Upper lobe of left lung (tissue), 6 donors: ENCODE measurements around the gene SERPINH1. TPM values are rescaled to one million over a fixed set of nuclear protein-coding genes. Genes with fewer than 3 reads are reported as not detected.

ENCODE experiments used
- ATAC-seq, 2 donors: fragments of 200-7000 bp; cut with Tn5 transposase; one replicate each; pipeline ENCODE4 v1.9.1; 2022; ENCODE audit warnings: mild to moderate bottlenecking in 2 of 2, moderate library complexity in 2 of 2; ENCODE audit not compliant: low FRiP score in 2 of 2
- DNase-seq, 2 donors: peaks; one replicate each; pipeline ENCODE4 v3.0.0-alpha.2; 2019 to 2020
- H3K27ac ChIP-seq, 4 donors: fragments of 200-600 bp; sonication (generic); one replicate each; pipeline ENCODE4 v1.5.1; 2016 to 2019
- H3K27me3 ChIP-seq, 4 donors: fragments of 200-600 bp; sonication (generic); one replicate each; pipeline ENCODE4 v1.5.1; 2017 to 2019
- H3K36me3 ChIP-seq, 4 donors: fragments of 200-600 bp; sonication (generic); one replicate each; pipeline ENCODE4 v1.5.1; 2016 to 2019
- H3K4me1 ChIP-seq, 4 donors: fragments of 200-600 bp; sonication (generic); one replicate each; pipeline ENCODE4 v1.5.1; 2018 to 2019
- H3K4me3 ChIP-seq, 4 donors: fragments of 200-600 bp; sonication (generic); one replicate each; pipeline ENCODE4 v1.5.1; 2017 to 2019; ENCODE audit warnings: mild to moderate bottlenecking in 2 of 4, moderate library complexity in 1 of 4
- H3K9me3 ChIP-seq, 4 donors: fragments of 200-600 bp; sonication (generic); one replicate each; pipeline ENCODE4 v1.5.1; 2018 to 2019
- CTCF ChIP-seq, 6 experiments: fragments of 450-650 bp in 4 of 6; fragments of 200-600 bp in 2 of 6; sonication (generic) in 2 of 6; IDR thresholded peaks; one replicate each; pipeline ENCODE4 v1.5.1; 2016 to 2019; ENCODE audit warnings: antibody characterized with exemption in 6 of 6
- EP300 ChIP-seq, 4 donors: sonication (generic); formaldehyde crosslinking; IDR thresholded peaks; one replicate each; pipeline ENCODE4 v1.5.1; 2017; ENCODE audit warnings: antibody characterized with exemption in 4 of 4, control low read depth in 2 of 4
- POLR2A ChIP-seq, 4 donors: fragments of 450-650 bp; IDR thresholded peaks; one replicate each; pipeline ENCODE4 v1.5.1; 2016 to 2017; ENCODE audit warnings: antibody characterized with exemption in 4 of 4, mild to moderate bottlenecking in 2 of 4
- POLR2AphosphoS5 ChIP-seq, 2 donors: sonication (generic); formaldehyde crosslinking; IDR thresholded peaks; one replicate each; pipeline ENCODE4 v1.5.1; 2017; ENCODE audit warnings: antibody characterized with exemption in 2 of 2
- WGBS, 2 donors: methylation state at CpG; one replicate each; pipeline ENCODE4 v1.1.5; 2017 to 2018; 5-methylcytosine and 5-hydroxymethylcytosine counted together
- total RNA-seq, 6 donors: library from RNA; depleted of rRNA in 4 of 6; stranded (reverse); fragments of >200 nt in 4 of 6; gene quantifications; one replicate each; pipeline versions ENCODE4 v1.1.0 to v1.2.1, GENCODE V29; 2016 to 2021
- donor health status: DM: no; HTN: no; CAD: no; lungs with moderate emphysema.
- donor health status: DM: no; HTN: yes; CAD: no; lungs with severe emphysema.

The SERPINH1 gene
- total RNA-seq, 6 donors from 2014 or later = 95.9 to 266 (median 145) TPM

GRCh38 chr11:75577207-75577606 lies 15.2 kb downstream of the SERPINH1 start:
- DNase-seq (no peak), ATAC-seq (peak; percentile 39 to 67)
- H3K27ac ChIP-seq = peak overlapping the region in 3 of 4 donors; percentile 69 to 72 (median 70)
- H3K27me3 ChIP-seq = no peaks in the 10 kb centered on the region
- H3K36me3 ChIP-seq = peaks cover 6 to 25% (median 20%) of the 10 kb centered on the region in 4 donors
- WGBS, 2 donors = 10 to 16% methylated on average over 2 to 10 of the region's 10 CpGs
- no peak for TF ChIP-seq EP300 (IDR thresholded peaks at IDR 0.05)
- TF ChIP-seq CTCF (IDR thresholded peaks at IDR 0.05) = peak in 5 of 6 experiments; percentile 16 to 68 (median 42)
- H3K4me1 ChIP-seq = peaks cover 17 to 22% (median 20%) of the 10 kb centered on the region in 4 donors
- H3K9me3 ChIP-seq = no peaks in the 10 kb centered on the region
- H3K4me3 ChIP-seq = no peak overlapping the region

- TF ChIP-seq EP300 (IDR thresholded peaks at IDR 0.05) (no peak), CTCF (IDR thresholded peaks at IDR 0.05) (no peak), POLR2AphosphoS5 (IDR thresholded peaks at IDR 0.05) (no peak), POLR2A (IDR thresholded peaks at IDR 0.05) (no peak)
- Histone ChIP-seq H3K36me3 (peaks cover 0 to 7% (median 2%) of the 10 kb centered on the region in 4 donors), H3K27me3 (peaks cover 0 to 4% (median 0%) of the 10 kb centered on the region in 4 donors), H3K9me3 (no peaks in the 10 kb centered on the region), H3K4me3 (no peak overlapping the region), H3K4me1 (peaks cover 25 to 40% (median 28%) of the 10 kb centered on the region in 4 donors), H3K27ac (no peak overlapping the region)
- ATAC-seq = no peak
- no peak for DNase-seq
- 14 to 25% methylated on average over 1 of the region's 1 CpG for WGBS, 2 donors
These were observed 16.9 kb downstream of the SERPINH1 start for GRCh38 chr11:75578977-75579376.

GRCh38 chr11:75579841-75580240 lies 17.8 kb downstream of the SERPINH1 start:
- Histone ChIP-seq H3K4me1 (peaks cover 31 to 46% (median 33%) of the 10 kb centered on the region in 4 donors), H3K27ac (no peak overlapping the region), H3K27me3 (peaks cover 0 to 4% (median 0%) of the 10 kb centered on the region in 4 donors), H3K36me3 (no peaks in the 10 kb centered on the region), H3K9me3 (no peaks in the 10 kb centered on the region), H3K4me3 (no peak overlapping the region)
- no peak for ATAC-seq
- no peak for DNase-seq
- TF ChIP-seq POLR2AphosphoS5 (IDR thresholded peaks at IDR 0.05) (no peak), POLR2A (IDR thresholded peaks at IDR 0.05) (no peak), EP300 (IDR thresholded peaks at IDR 0.05) (no peak), CTCF (IDR thresholded peaks at IDR 0.05) (no peak)
- 69 to 94% methylated on average over 1 of the region's 1 CpG for WGBS, 2 donors

- Histone ChIP-seq H3K27ac (peak overlapping the region; percentile 83 to 100 (median 92)), H3K4me3 (peak overlapping the region in 3 of 4 donors; percentile 50 to 74 (median 59)), H3K4me1 (peaks cover 16 to 36% (median 19%) of the 10 kb centered on the region in 4 donors), H3K9me3 (no peaks in the 10 kb centered on the region), H3K27me3 (peaks cover 0 to 4% (median 0%) of the 10 kb centered on the region in 4 donors), H3K36me3 (no peaks in the 10 kb centered on the region)
- TF ChIP-seq CTCF (IDR thresholded peaks at IDR 0.05) = no peak
- TF ChIP-seq POLR2A (IDR thresholded peaks at IDR 0.05) = no peak
- TF ChIP-seq POLR2AphosphoS5 (IDR thresholded peaks at IDR 0.05) = no peak
- TF ChIP-seq EP300 (IDR thresholded peaks at IDR 0.05) = no peak
- 14 to 36% methylated on average over 4 of the region's 4 CpGs for WGBS, 2 donors
- DNase-seq (no peak), ATAC-seq (no peak)
These were observed 20.4 kb downstream of the SERPINH1 start for GRCh38 chr11:75582506-75582894.
